Smooth muscle cell (in vitro differentiated cells): Measurements from ENCODE around the gene GMEB2. TPM values are rescaled to one million over a fixed set of nuclear protein-coding genes. Genes with fewer than 3 reads are reported as not detected.

Experiments
- DNase-seq: peaks from one replicate; lab custom pipeline; 2025; ENCODE audit not compliant: unreplicated experiment; lab: John Stamatoyannopoulos, UW
- H2AFZ ChIP-seq: fragments of 200-600 bp; sonication (generic); 2 replicates; pipeline ENCODE4 v1.6.0; 2016; ENCODE audit warnings: antibody characterized with exemption, low read depth, mild to moderate bottlenecking
- H3F3A ChIP-seq: fragments of 200-600 bp; sonication (generic); 2 replicates; pipeline ENCODE4 v1.6.0; 2017; ENCODE audit warnings: antibody characterized with exemption, low read depth
- H3K27ac ChIP-seq: fragments of 200-600 bp; sonication (generic); 2 replicates; pipeline ENCODE4 v1.5.1; 2016; ENCODE audit warnings: low read depth, mild to moderate bottlenecking
- H3K27me3 ChIP-seq: fragments of 200-600 bp; sonication (generic); 2 replicates; pipeline ENCODE4 v1.6.1; 2016; ENCODE audit warnings: low read depth, mild to moderate bottlenecking
- H3K36me3 ChIP-seq: fragments of 200-600 bp; sonication (generic); 2 replicates; pipeline ENCODE4 v1.5.1; 2016; ENCODE audit warnings: low read depth
- H3K4me1 ChIP-seq: fragments of 200-600 bp; sonication (generic); 2 replicates; pipeline ENCODE4 v1.5.1; 2016; ENCODE audit warnings: low read depth
- H3K4me2 ChIP-seq: fragments of 200-600 bp; sonication (generic); 2 replicates; pipeline ENCODE4 v1.6.0; 2016; ENCODE audit warnings: mild to moderate bottlenecking
- H3K4me3 ChIP-seq: fragments of 200-600 bp; sonication (generic); 2 replicates; pipeline ENCODE4 v1.5.1; 2016; ENCODE audit warnings: mild to moderate bottlenecking
- H3K79me2 ChIP-seq: fragments of 200-600 bp; sonication (generic); 2 replicates; pipeline ENCODE4 v1.6.0; 2016; ENCODE audit warnings: low read depth, mild to moderate bottlenecking
- H3K9ac ChIP-seq: fragments of 200-600 bp; sonication (generic); 2 replicates; pipeline ENCODE4 v1.6.0; 2016; ENCODE audit warnings: low read depth
- H3K9me3 ChIP-seq: fragments of 200-600 bp; sonication (generic); replicated peaks from 2 replicates; pipeline ENCODE4 v1.5.1; 2016; ENCODE audit warnings: low read depth
- H4K20me1 ChIP-seq: fragments of 200-600 bp; sonication (generic); 2 replicates; pipeline ENCODE4 v1.6.0; 2016; ENCODE audit warnings: low read depth
- WGBS: methylation state at CpG from one replicate; pipeline ENCODE4 v1.1.7; 2016; ENCODE audit warnings: low lambda C conversion rate; 5-methylcytosine and 5-hydroxymethylcytosine counted together
- polyA plus RNA-seq: library from polyadenylated mRNA; unstranded; fragments of >200 nt; fragmentation: Nextera tagmentation; extraction: Ambion mirVana; gene quantifications from 2 replicates; pipeline ENCODE4 v1.2.1, GENCODE V29; 2016
- total RNA-seq: library from RNA; depleted of rRNA; stranded (reverse); fragments of >200 nt; gene quantifications from 2 replicates; pipeline ENCODE4 v1.2.3, GENCODE V29; 2014
- TF ChIP-seq, protein P1 (sequence below): fragments of 200-600 bp; sonication (generic); IDR thresholded peaks from 2 replicates; pipeline ENCODE4 v1.5.1; 2017; ENCODE audit warnings: borderline replicate concordance, mild to moderate bottlenecking, antibody characterized with exemption; ENCODE audit not compliant: insufficient read depth, poor library complexity, severe bottlenecking

GMEB2 gene
- total and polyA plus RNA-seq, 2 experiments from 2014 or later, result 8.9 to 11.3 TPM

DNA sequence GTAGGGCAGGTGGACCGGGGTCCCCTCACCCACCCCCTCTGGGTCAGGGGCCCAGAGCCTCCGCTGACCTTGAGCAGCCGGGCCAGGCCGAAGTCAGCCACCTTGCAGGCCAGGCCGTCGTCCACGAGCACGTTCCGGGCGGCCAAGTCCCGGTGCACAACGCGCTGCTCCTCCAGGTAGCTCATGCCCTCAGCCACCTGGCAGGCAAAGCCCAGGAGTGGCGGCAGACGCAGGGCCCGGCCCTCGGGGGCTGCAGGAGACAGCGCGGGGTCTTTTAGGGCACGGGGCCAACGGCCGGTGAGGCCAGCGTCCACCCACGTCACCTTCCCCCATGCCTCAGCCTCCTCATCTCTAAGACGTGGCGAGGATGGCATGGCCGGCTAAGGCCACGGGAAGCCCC lies 85.5 kb downstream of the GMEB2 start:
- Histone ChIP-seq H4K20me1 (no peaks in the 10 kb centered on the region), H3K9ac (no peak overlapping the region), H3K36me3 (no peaks in the 10 kb centered on the region), H3K27ac (no peak overlapping the region), H3K9me3 (no peaks in the 10 kb centered on the region), H2AFZ (no peak overlapping the region), H3K4me1 (peaks cover 3% of the 10 kb centered on the region), H3K79me2 (no peaks in the 10 kb centered on the region), H3K4me2 (no peak overlapping the region), H3K4me3 (no peak overlapping the region), H3K27me3 (no peaks in the 10 kb centered on the region), H3F3A (no peaks in the 10 kb centered on the region)
- TF ChIP-seq, protein P1, sequence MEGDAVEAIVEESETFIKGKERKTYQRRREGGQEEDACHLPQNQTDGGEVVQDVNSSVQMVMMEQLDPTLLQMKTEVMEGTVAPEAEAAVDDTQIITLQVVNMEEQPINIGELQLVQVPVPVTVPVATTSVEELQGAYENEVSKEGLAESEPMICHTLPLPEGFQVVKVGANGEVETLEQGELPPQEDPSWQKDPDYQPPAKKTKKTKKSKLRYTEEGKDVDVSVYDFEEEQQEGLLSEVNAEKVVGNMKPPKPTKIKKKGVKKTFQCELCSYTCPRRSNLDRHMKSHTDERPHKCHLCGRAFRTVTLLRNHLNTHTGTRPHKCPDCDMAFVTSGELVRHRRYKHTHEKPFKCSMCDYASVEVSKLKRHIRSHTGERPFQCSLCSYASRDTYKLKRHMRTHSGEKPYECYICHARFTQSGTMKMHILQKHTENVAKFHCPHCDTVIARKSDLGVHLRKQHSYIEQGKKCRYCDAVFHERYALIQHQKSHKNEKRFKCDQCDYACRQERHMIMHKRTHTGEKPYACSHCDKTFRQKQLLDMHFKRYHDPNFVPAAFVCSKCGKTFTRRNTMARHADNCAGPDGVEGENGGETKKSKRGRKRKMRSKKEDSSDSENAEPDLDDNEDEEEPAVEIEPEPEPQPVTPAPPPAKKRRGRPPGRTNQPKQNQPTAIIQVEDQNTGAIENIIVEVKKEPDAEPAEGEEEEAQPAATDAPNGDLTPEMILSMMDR, result no peak
- DNase-seq, result no peak
- 96% methylated on average over 28 of the region's 28 CpGs for WGBS

DNA sequence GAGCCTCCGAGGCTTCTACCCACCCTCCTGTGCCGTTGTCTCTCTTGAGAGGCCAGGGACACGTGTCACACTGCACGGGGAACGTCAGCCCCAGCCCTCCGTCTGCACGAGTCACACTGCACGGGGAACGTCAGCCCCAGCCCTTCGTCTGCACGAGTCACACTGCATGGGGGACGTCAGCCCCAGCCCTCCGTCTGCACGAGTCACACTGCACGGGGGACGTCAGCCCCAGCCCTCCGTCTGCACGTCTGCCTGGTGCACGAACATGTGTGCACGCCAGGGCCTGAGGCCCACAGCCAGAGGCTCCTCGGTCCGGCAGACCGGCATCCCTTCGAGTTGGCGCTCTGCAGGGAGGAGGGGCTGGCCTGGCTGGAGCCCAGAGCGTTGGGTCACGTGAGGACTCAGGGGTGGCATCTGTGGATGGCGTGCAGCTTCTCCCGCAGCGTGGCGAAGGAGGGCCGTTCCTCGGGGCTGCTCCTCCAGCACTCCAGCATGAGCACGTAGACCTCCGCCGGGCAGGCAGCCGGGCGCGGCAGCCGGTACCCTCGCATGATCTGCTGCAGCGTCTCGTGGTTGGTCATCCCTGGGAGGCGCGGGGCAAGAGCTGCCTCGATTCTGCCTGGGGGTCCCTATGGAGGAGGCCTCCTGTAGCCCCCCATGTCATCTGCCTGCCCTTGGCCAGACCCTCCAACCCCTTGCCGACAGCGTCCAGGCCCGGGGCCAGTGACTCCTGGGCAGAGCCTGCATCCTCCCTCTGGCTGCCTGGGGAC lies 86.3 kb downstream of the GMEB2 start:
- Histone ChIP-seq H4K20me1 (no peaks in the 10 kb centered on the region), H3K4me2 (no peak overlapping the region), H3K79me2 (no peaks in the 10 kb centered on the region), H3K9ac (no peak overlapping the region), H2AFZ (no peak overlapping the region), H3K27ac (no peak overlapping the region), H3F3A (no peaks in the 10 kb centered on the region), H3K4me3 (no peak overlapping the region), H3K4me1 (peaks cover 3% of the 10 kb centered on the region), H3K9me3 (no peaks in the 10 kb centered on the region), H3K27me3 (no peaks in the 10 kb centered on the region), H3K36me3 (no peaks in the 10 kb centered on the region)
- WGBS, result 63% methylated on average over 49 of the region's 49 CpGs
- TF ChIP-seq, protein P1, result no peak
- DNase-seq, result no peak

DNA sequence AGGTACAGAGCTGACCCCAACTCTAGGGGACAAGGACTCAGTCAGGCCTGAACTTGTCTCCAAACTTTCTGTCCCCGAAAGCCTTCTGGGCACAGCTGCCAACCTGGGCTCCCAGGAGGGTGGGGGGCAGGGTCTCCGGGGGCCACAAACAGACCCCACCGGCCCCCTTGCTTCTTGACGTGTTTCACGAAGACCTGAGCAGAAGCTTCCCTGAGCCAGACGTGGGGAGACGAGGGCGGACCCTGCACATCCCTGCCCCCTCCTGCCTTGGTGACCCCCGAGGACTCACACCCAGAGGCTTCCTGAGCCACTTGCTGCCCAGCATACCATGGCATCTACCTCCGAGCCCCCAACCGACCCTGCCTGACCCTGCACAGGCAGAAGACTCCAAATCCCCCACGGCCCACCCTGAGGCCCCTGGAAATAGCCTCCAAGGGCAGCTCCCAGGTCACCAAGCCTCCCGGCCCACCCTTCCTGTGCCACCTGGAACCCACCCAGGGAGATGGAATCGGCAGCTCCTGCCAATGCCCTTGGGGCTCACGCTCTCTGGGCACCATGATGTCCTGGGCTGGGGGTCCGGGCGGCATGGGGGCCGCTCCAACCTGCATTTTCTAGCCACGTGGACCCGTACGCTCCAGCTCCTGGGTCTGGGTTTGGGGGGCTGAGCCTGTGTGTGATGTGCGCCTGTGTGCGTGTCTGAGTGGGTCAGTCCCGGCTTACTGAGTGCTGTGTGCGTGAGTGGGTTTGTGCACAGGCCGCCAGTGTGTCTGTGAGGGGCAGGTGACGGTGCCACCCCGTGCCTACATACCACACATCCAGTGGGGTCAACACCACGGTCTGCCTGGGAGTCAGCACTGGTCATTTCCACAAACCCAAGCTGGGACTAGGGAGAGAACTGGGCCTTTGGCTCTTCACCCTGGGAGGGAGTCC lies 87.2 kb downstream of the GMEB2 start:
- Histone ChIP-seq H3K9me3 (no peaks in the 10 kb centered on the region), H3K79me2 (no peaks in the 10 kb centered on the region), H3K4me2 (no peak overlapping the region), H3K4me3 (no peak overlapping the region), H3F3A (no peaks in the 10 kb centered on the region), H3K36me3 (no peaks in the 10 kb centered on the region), H3K9ac (no peak overlapping the region), H4K20me1 (no peaks in the 10 kb centered on the region), H3K4me1 (peaks cover 3% of the 10 kb centered on the region), H3K27ac (no peak overlapping the region), H3K27me3 (no peaks in the 10 kb centered on the region), H2AFZ (no peak overlapping the region)
- TF ChIP-seq, protein P1, result no peak
- 94% methylated on average over 24 of the region's 29 CpGs for WGBS
- no peak for DNase-seq
